Panc1 (cell line): ENCODE data around the gene MBD5. TPM values are rescaled to one million over a fixed set of nuclear protein-coding genes. Genes with fewer than 3 reads are reported as not detected.

Experiments used
- ATAC-seq: fragments of 200-7000 bp; cut with Tn5 transposase; 2 replicates; pipeline ENCODE4 v1.9.1; 2020; ENCODE audit warnings: mild to moderate bottlenecking, moderate library complexity
- BruUV-seq: library from RNA; stranded (reverse); fragments of 400-500 nt; replicated peaks from 2 replicates; lab custom pipeline; 2021; lab: Mats Ljungman, UMichigan
- CTCF ChIA-PET: fragments of 300-600 bp; sonication (Branson Sonifier 250); formaldehyde crosslinking; loops from one replicate; lab custom pipeline; 2022; ENCODE audit warnings: antibody characterized with exemption; lab: Charles Lee
- POLR2A ChIA-PET: fragments of 300-600 bp; sonication (Branson Sonifier 250); formaldehyde crosslinking; loops from one replicate; lab custom pipeline; 2022; ENCODE audit warnings: antibody characterized with exemption; lab: Charles Lee
- DNase-seq: peaks from one replicate; pipeline ENCODE4 v3.0.0-alpha.2; 2010; ENCODE audit warnings: low read depth, low spot score
- H3K27ac ChIP-seq: 2 replicates; pipeline ENCODE4 v1.5.1; 2011; ENCODE audit warnings: mild to moderate bottlenecking, low read length, inconsistent platforms
- H3K27me3 ChIP-seq: fragments of 200-500 bp; sonication (Bioruptor generic); 2 replicates; pipeline ENCODE4 v1.6.0; 2014; ENCODE audit warnings: low read length, inconsistent platforms; ENCODE audit not compliant: control insufficient read depth, insufficient read depth
- H3K36me3 ChIP-seq: fragments of 200-500 bp; sonication (Bioruptor generic); 2 replicates; pipeline ENCODE4 v1.5.1; 2014; ENCODE audit warnings: inconsistent platforms, mild to moderate bottlenecking, low read length, moderate library complexity; ENCODE audit not compliant: control insufficient read depth, insufficient read depth
- H3K4me1 ChIP-seq: 2 replicates; pipeline ENCODE4 v1.5.1; 2011; ENCODE audit warnings: inconsistent platforms, mild to moderate bottlenecking, low read length, moderate library complexity; ENCODE audit not compliant: control insufficient read depth, insufficient read depth
- H3K4me3 ChIP-seq, 2 experiments: 2 replicates each; pipeline ENCODE4 v1.5.1; 2011 to 2012; ENCODE audit warnings: low read depth in 2 of 2, low read length in 2 of 2, mild to moderate bottlenecking in 2 of 2, inconsistent platforms in 1 of 2, moderate library complexity in 1 of 2
- H3K9me3 ChIP-seq: fragments of 200-500 bp; sonication (Bioruptor generic); 2 replicates; pipeline ENCODE4 v1.5.1; 2014; ENCODE audit warnings: low read depth, mild to moderate bottlenecking, inconsistent platforms, low read length, moderate library complexity; ENCODE audit not compliant: control insufficient read depth, insufficient read depth
- POLR2AphosphoS5 ChIP-seq: IDR thresholded peaks from 2 replicates; pipeline ENCODE4 v1.6.1; 2012; ENCODE audit warnings: mild to moderate bottlenecking, low read depth, low read length, moderate library complexity
- REST ChIP-seq, 2 experiments: IDR thresholded peaks; 2 replicates each; pipeline ENCODE4 v1.6.1; 2011 to 2012; ENCODE audit warnings: low read depth in 2 of 2, control low read depth in 1 of 2, low read length in 1 of 2, mild to moderate bottlenecking in 1 of 2, moderate library complexity in 1 of 2; ENCODE audit not compliant: insufficient read depth in 1 of 2
- SIN3A ChIP-seq: IDR thresholded peaks from 2 replicates; pipeline ENCODE4 v1.6.1; 2012; ENCODE audit warnings: low read depth, mild to moderate bottlenecking, low read length, moderate library complexity, borderline replicate concordance; ENCODE audit not compliant: insufficient read depth
- TCF7L2 ChIP-seq: IDR thresholded peaks from 2 replicates; pipeline ENCODE4 v1.6.1; 2011; ENCODE audit warnings: mild to moderate bottlenecking, low read depth, low read length, inconsistent platforms
- in situ Hi-C: cut with HindIII; loops from 2 replicates; pipeline ENCODE4 v1.10.0; 2016; ENCODE audit warnings: low sequenced_read_pairs, low pct_unique_long_range_greater_than_20kb
- intact Hi-C: fragments of 100-400 bp; cut with micrococcal nuclease; formaldehyde crosslinking; loops from one replicate; pipeline ENCODE4 v1.10.0; 2022; ENCODE audit not compliant: unreplicated experiment
- total RNA-seq: library from RNA; stranded (reverse); gene quantifications from one replicate; pipeline ENCODE4 v1.2.1, GENCODE V29; 2021; ENCODE audit not compliant: unreplicated experiment
- TF ChIP-seq, protein P1 (sequence below): fragments of 450-650 bp; IDR thresholded peaks from 2 replicates; pipeline ENCODE4 v1.5.1; 2017; ENCODE audit warnings: mild to moderate bottlenecking

MBD5 gene
- total RNA-seq, 1 experiment from 2014 or later, result 40.2 TPM

- H3K36me3 ChIP-seq, result no peaks in the 10 kb centered on the region
- H3K4me1 ChIP-seq, result no peaks in the 10 kb centered on the region; the same call in 1 of the 2 replicates
- BruUV-seq, result no TSS peak
- DNase-seq (no peak), ATAC-seq (no peak)
- TF ChIP-seq REST (IDR thresholded peaks at IDR 0.05; ENCODE audit: insufficient read depth in 1 of 2, low read depth in 2 of 2, low read length in 1 of 2), result no peak
- TF ChIP-seq TCF7L2, result no peak
- TF ChIP-seq, protein P1, sequence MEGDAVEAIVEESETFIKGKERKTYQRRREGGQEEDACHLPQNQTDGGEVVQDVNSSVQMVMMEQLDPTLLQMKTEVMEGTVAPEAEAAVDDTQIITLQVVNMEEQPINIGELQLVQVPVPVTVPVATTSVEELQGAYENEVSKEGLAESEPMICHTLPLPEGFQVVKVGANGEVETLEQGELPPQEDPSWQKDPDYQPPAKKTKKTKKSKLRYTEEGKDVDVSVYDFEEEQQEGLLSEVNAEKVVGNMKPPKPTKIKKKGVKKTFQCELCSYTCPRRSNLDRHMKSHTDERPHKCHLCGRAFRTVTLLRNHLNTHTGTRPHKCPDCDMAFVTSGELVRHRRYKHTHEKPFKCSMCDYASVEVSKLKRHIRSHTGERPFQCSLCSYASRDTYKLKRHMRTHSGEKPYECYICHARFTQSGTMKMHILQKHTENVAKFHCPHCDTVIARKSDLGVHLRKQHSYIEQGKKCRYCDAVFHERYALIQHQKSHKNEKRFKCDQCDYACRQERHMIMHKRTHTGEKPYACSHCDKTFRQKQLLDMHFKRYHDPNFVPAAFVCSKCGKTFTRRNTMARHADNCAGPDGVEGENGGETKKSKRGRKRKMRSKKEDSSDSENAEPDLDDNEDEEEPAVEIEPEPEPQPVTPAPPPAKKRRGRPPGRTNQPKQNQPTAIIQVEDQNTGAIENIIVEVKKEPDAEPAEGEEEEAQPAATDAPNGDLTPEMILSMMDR, result no peak
- TF ChIP-seq SIN3A, result no peak
- no peak for TF ChIP-seq POLR2AphosphoS5
- in situ Hi-C loops, result no loop called here
- intact Hi-C loops, result no loop called here
- no peak overlapping the region for H3K27ac ChIP-seq
- H3K27me3 ChIP-seq, result no peaks in the 10 kb centered on the region
- ChIA-PET POLR2A (no interaction called here), CTCF (no interaction called here)
- no peak overlapping the region for H3K4me3 ChIP-seq
- H3K9me3 ChIP-seq, result no peaks in the 10 kb centered on the region
Measured at GRCh38 chr2:148110184-148110583, 89.3 kb downstream of the MBD5 start.

DNA sequence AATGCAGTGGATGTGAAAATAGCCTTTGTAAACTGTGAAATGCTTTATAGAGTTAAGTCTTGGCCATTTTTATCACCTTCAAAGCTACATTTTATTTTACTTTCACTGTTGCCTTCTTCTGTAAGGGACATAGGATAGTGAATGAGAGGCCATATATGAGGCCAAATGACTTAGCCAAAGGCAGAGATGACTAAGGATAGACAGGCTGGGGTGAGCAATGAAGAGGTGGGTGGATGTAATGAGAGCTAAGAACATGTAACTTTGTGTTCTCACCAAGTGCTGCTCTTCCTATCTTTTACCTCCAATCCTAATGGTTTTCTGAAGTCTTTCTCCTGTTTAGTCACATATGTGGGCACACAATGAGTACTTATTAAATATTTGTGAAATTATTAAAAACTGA is 101.9 kb downstream of the MBD5 start:
- TF ChIP-seq POLR2AphosphoS5 (no peak), SIN3A (no peak), REST (IDR thresholded peaks at IDR 0.05; ENCODE audit: insufficient read depth in 1 of 2, low read depth in 2 of 2, low read length in 1 of 2) (no peak), TCF7L2 (no peak)
- TF ChIP-seq, protein P1, result no peak
- Histone ChIP-seq H3K36me3 (no peaks in the 10 kb centered on the region), H3K27me3 (no peaks in the 10 kb centered on the region), H3K9me3 (no peaks in the 10 kb centered on the region), H3K4me1 (no peaks in the 10 kb centered on the region), H3K4me3 (no peak overlapping the region), H3K27ac (no peak overlapping the region)
- BruUV-seq, result no TSS peak
- in situ Hi-C loops (no loop called here), intact Hi-C loops (no loop called here)
- ChIA-PET CTCF (no interaction called here), POLR2A (no interaction called here)
- ATAC-seq (no peak), DNase-seq (no peak)
